DND-41 (cell line): ENCODE data around the gene CPXM1.

Experiments used
- ATAC-seq: fragments of 200-7000 bp; cut with Tn5 transposase; 3 replicates; pipeline ENCODE4 v1.9.1; 2021; ENCODE audit warnings: low read depth; ENCODE audit not compliant: insufficient read depth
- DNase-seq: peaks from one replicate; pipeline ENCODE4 v3.0.0-alpha.2; 2020
- H2AFZ ChIP-seq: 2 replicates; pipeline ENCODE4 v1.6.0; 2012; ENCODE audit warnings: low read depth, low read length
- H3K27ac ChIP-seq: 2 replicates; pipeline ENCODE4 v1.5.1; 2012; ENCODE audit warnings: low read length, inconsistent platforms
- H3K27me3 ChIP-seq: fragments of 200-600 bp; sonication (generic); 2 replicates; pipeline ENCODE4 v1.6.0; 2012; ENCODE audit warnings: low read length, mild to moderate bottlenecking, inconsistent platforms; ENCODE audit not compliant: insufficient read depth, poor library complexity
- H3K36me3 ChIP-seq: 2 replicates; pipeline ENCODE4 v1.5.1; 2012; ENCODE audit warnings: low read length, inconsistent platforms; ENCODE audit not compliant: insufficient read depth
- H3K4me1 ChIP-seq: 2 replicates; pipeline ENCODE4 v1.5.1; 2012; ENCODE audit warnings: mild to moderate bottlenecking, low read length; ENCODE audit not compliant: insufficient read depth
- H3K4me2 ChIP-seq: 2 replicates; pipeline ENCODE4 v1.6.0; 2012; ENCODE audit warnings: mild to moderate bottlenecking, moderate library complexity, low read length, inconsistent platforms; ENCODE audit not compliant: insufficient read depth
- H3K4me3 ChIP-seq, 2 experiments: fragments of 200-600 bp in 1 of 2; shearing (Covaris generic) in 1 of 2; 2 replicates each; pipeline ENCODE4 v1.5.1; 2012 to 2016; ENCODE audit warnings: inconsistent platforms in 2 of 2, low read length in 2 of 2, mild to moderate bottlenecking in 2 of 2, low read depth in 1 of 2, moderate library complexity in 1 of 2
- H3K79me2 ChIP-seq: 2 replicates; pipeline ENCODE4 v1.6.0; 2012; ENCODE audit warnings: low read length, inconsistent platforms; ENCODE audit not compliant: insufficient read depth
- H3K9ac ChIP-seq: 2 replicates; pipeline ENCODE4 v1.6.0; 2012; ENCODE audit warnings: low read depth, mild to moderate bottlenecking, inconsistent platforms, low read length, moderate library complexity
- H3K9me3 ChIP-seq: 2 replicates; pipeline ENCODE4 v1.5.1; 2012; ENCODE audit warnings: low read length, moderate library complexity, mild to moderate bottlenecking, inconsistent platforms; ENCODE audit not compliant: insufficient read depth, severe bottlenecking
- H4K20me1 ChIP-seq: 2 replicates; pipeline ENCODE4 v1.6.0; 2012; ENCODE audit warnings: low read length; ENCODE audit not compliant: insufficient read depth
- CTCF ChIP-seq: IDR thresholded peaks from 2 replicates; pipeline ENCODE4 v1.5.1; 2012; ENCODE audit warnings: borderline replicate concordance, low read length, moderate library complexity, mild to moderate bottlenecking; ENCODE audit not compliant: poor library complexity, severe bottlenecking; ENCODE audit errors: extremely low read depth
- EZH2 ChIP-seq: IDR thresholded peaks from 3 replicates; pipeline ENCODE4 v1.6.1; 2012; ENCODE audit warnings: borderline replicate concordance, low read depth, mild to moderate bottlenecking, moderate library complexity, low read length, inconsistent platforms; ENCODE audit not compliant: severe bottlenecking

The CPXM1 gene

DNA sequence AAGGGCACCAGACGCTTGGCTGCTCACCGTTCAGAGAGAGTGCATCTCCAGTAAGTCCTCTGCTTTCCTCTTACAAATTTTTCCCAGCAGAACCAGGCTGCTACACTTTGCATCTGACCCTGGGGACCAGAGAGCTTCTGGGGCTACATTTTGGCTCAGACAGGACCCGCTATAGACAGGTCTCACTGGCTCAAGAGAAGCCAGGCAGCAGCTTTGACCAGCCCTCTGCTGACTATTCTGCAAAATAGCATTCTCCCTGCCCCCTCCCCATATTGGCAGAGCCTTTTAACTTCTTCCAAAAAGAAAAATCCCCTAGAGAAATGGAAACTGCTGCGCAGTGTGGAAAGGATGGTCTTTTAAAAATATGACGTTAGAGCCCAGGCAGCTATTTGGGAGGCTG, 37.2 kb downstream of the CPXM1 start:
- no peak overlapping the region for H2AFZ ChIP-seq
- ATAC-seq: no peak
- no peak overlapping the region for H3K4me2 ChIP-seq
- no peaks in the 10 kb centered on the region for H3K79me2 ChIP-seq
- peaks cover 11% of the 10 kb centered on the region for H4K20me1 ChIP-seq
- H3K27ac ChIP-seq: no peak overlapping the region
- TF ChIP-seq EZH2 (no peak), CTCF (no peak)
- H3K9me3 ChIP-seq: no peaks in the 10 kb centered on the region
- H3K27me3 ChIP-seq: peaks cover 16% of the 10 kb centered on the region
- DNase-seq: no peak
- H3K9ac ChIP-seq: no peak overlapping the region
- no peaks in the 10 kb centered on the region for H3K36me3 ChIP-seq
- H3K4me1 ChIP-seq: no peaks in the 10 kb centered on the region
- H3K4me3 ChIP-seq: no peak overlapping the region

GRCh38 chr20:2762578-2763131, 37.8 kb downstream of the CPXM1 start:
- no peak for TF ChIP-seq EZH2
- TF ChIP-seq CTCF: no peak
- no peak overlapping the region for H2AFZ ChIP-seq
- ATAC-seq (no peak), DNase-seq (no peak)
- no peak overlapping the region for H3K4me3 ChIP-seq
- no peaks in the 10 kb centered on the region for H3K4me1 ChIP-seq
- H3K27me3 ChIP-seq: peaks cover 13% of the 10 kb centered on the region
- H3K9ac ChIP-seq: no peak overlapping the region
- no peak overlapping the region for H3K27ac ChIP-seq
- H3K4me2 ChIP-seq: no peak overlapping the region
- H3K36me3 ChIP-seq: no peaks in the 10 kb centered on the region
- H3K9me3 ChIP-seq: no peaks in the 10 kb centered on the region
- H4K20me1 ChIP-seq: peaks cover 10% of the 10 kb centered on the region
- no peaks in the 10 kb centered on the region for H3K79me2 ChIP-seq

- H4K20me1 ChIP-seq: 0 out of 2 replicates have a peak, but pooled peaks cover 8% of the 10 kb centered on the region
- no peaks in the 10 kb centered on the region for H3K36me3 ChIP-seq
- H3K4me2 ChIP-seq: no peak overlapping the region
- DNase-seq (no peak), ATAC-seq (no peak)
- no peak overlapping the region for H2AFZ ChIP-seq
- H3K27me3 ChIP-seq: peaks cover 6% of the 10 kb centered on the region
- no peak overlapping the region for H3K4me3 ChIP-seq
- TF ChIP-seq EZH2 (no peak), CTCF (no peak)
- no peak overlapping the region for H3K9ac ChIP-seq
- no peak overlapping the region for H3K27ac ChIP-seq
- H3K79me2 ChIP-seq: no peaks in the 10 kb centered on the region
- H3K9me3 ChIP-seq: no peaks in the 10 kb centered on the region
- H3K4me1 ChIP-seq: no peaks in the 10 kb centered on the region
Observed at GRCh38 chr20:2761885-2762284, 38.5 kb downstream of the CPXM1 start.

DNA sequence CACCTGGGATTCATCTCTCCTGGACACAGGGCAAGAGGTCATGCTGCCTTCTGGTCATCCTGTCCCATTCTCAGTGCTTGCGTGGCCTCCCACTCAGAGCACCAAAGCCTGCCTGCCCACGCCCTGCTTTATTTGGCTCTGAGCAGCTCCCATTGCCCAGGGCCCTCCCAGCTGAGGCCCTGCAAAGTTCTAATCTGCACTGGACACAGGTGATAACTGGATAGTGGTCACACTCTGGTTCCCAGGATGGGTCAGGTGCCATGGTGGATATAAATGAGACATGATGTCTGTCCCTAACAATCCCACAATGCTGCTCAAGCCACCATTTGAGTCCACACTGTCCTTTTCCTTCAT, 39.5 kb downstream of the CPXM1 start:
- ATAC-seq (no peak), DNase-seq (no peak)
- no peaks in the 10 kb centered on the region for H3K9me3 ChIP-seq
- peaks cover 6% of the 10 kb centered on the region for H3K27me3 ChIP-seq
- no peak overlapping the region for H3K4me2 ChIP-seq
- no peaks in the 10 kb centered on the region for H3K36me3 ChIP-seq
- H3K9ac ChIP-seq: no peak overlapping the region
- TF ChIP-seq CTCF: no peak
- no peak overlapping the region for H3K4me3 ChIP-seq
- no peak overlapping the region for H2AFZ ChIP-seq
- H4K20me1 ChIP-seq: peaks cover 12% of the 10 kb centered on the region; the same call in 1 of the 2 replicates
- no peaks in the 10 kb centered on the region for H3K79me2 ChIP-seq
- H3K4me1 ChIP-seq: no peaks in the 10 kb centered on the region
- no peak overlapping the region for H3K27ac ChIP-seq
